ENCODE measurements around the gene IL1RAPL1. TPM values are rescaled to one million over a fixed set of nuclear protein-coding genes. Genes with fewer than 3 reads are reported as not detected.

The IL1RAPL1 gene
- total RNA-seq, 1 experiment from 2014 or later: not detected

DNA sequence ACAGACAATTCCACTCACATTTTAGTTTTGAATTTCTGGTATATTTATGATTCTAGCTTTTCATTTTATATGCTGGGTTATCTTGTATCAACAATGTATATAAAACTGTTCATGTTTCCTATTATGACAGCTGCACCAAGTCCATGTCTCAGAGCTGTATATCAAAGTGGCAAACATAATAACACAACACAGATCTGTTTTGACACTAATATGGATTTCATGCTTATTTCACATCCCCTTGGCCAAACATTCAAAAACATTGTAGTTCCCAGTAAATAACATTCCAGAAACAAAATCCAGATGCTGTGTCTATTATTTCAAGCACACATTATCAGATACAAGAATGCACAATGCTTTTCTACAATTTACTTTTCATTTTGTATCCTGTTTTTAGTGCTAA lies 1247.5 kb downstream of the IL1RAPL1 start:
- Mint-ChIP-seq H3K4me1 (ENCODE audit: low read depth, unreplicated experiment) (no peaks in the 10 kb centered on the region), H3K4me3 (ENCODE audit: low read depth, unreplicated experiment) (no peak overlapping the region), H3K27me3 (ENCODE audit: unreplicated experiment) (no peaks in the 10 kb centered on the region), H3K27ac (ENCODE audit: unreplicated experiment) (no peak overlapping the region), H3K36me3 (ENCODE audit: insufficient read depth, unreplicated experiment) (no peaks in the 10 kb centered on the region), H3K9me3 (ENCODE audit: low read depth, unreplicated experiment) (no peaks in the 10 kb centered on the region)
- intact Hi-C loops (cut with micrococcal nuclease; ENCODE audit: unreplicated experiment): no loop called here
- CTCF ChIA-PET: interaction anchor here (0.7 kb wide), 2 partner anchors 30 to 106 kb away, joined by 3 to 4 read pairs; no protein-coding TSS in a partner anchor
- TF ChIP-seq CTCF (IDR thresholded peaks at IDR 0.05; ENCODE audit: unreplicated experiment): no peak
- no peak for DNase-seq
- no TSS peak for BruUV-seq (replicated peaks)

- H3K9me3 Mint-ChIP-seq (ENCODE audit: low read depth, unreplicated experiment): peaks cover 3% of the 10 kb centered on the region
- intact Hi-C loops (cut with micrococcal nuclease; ENCODE audit: unreplicated experiment): no loop called here
- H3K4me1 Mint-ChIP-seq (ENCODE audit: low read depth, unreplicated experiment): no peaks in the 10 kb centered on the region
- DNase-seq: no peak
- H3K27ac Mint-ChIP-seq (ENCODE audit: unreplicated experiment): no peak overlapping the region
- no peaks in the 10 kb centered on the region for H3K36me3 Mint-ChIP-seq (ENCODE audit: insufficient read depth, unreplicated experiment)
- CTCF ChIA-PET: no interaction called here
- H3K4me3 Mint-ChIP-seq (ENCODE audit: low read depth, unreplicated experiment): no peak overlapping the region
- no TSS peak for BruUV-seq (replicated peaks)
- H3K27me3 Mint-ChIP-seq (ENCODE audit: unreplicated experiment): no peaks in the 10 kb centered on the region
- TF ChIP-seq CTCF (IDR thresholded peaks at IDR 0.05; ENCODE audit: unreplicated experiment): no peak
Observed at GRCh38 chrX:29841750-29842149, 1254.5 kb downstream of the IL1RAPL1 start.

GRCh38 chrX:29842552-29842951 lies 1255.3 kb downstream of the IL1RAPL1 start:
- Mint-ChIP-seq H3K4me1 (ENCODE audit: low read depth, unreplicated experiment) (no peaks in the 10 kb centered on the region), H3K36me3 (ENCODE audit: insufficient read depth, unreplicated experiment) (no peaks in the 10 kb centered on the region), H3K27ac (ENCODE audit: unreplicated experiment) (no peak overlapping the region), H3K9me3 (ENCODE audit: low read depth, unreplicated experiment) (peaks cover 3% of the 10 kb centered on the region), H3K27me3 (ENCODE audit: unreplicated experiment) (no peaks in the 10 kb centered on the region), H3K4me3 (ENCODE audit: low read depth, unreplicated experiment) (no peak overlapping the region)
- BruUV-seq (replicated peaks): no TSS peak
- intact Hi-C loops (cut with micrococcal nuclease; ENCODE audit: unreplicated experiment): no loop called here
- no peak for DNase-seq
- CTCF ChIA-PET: no interaction called here
- TF ChIP-seq CTCF (IDR thresholded peaks at IDR 0.05; ENCODE audit: unreplicated experiment): no peak

DNA sequence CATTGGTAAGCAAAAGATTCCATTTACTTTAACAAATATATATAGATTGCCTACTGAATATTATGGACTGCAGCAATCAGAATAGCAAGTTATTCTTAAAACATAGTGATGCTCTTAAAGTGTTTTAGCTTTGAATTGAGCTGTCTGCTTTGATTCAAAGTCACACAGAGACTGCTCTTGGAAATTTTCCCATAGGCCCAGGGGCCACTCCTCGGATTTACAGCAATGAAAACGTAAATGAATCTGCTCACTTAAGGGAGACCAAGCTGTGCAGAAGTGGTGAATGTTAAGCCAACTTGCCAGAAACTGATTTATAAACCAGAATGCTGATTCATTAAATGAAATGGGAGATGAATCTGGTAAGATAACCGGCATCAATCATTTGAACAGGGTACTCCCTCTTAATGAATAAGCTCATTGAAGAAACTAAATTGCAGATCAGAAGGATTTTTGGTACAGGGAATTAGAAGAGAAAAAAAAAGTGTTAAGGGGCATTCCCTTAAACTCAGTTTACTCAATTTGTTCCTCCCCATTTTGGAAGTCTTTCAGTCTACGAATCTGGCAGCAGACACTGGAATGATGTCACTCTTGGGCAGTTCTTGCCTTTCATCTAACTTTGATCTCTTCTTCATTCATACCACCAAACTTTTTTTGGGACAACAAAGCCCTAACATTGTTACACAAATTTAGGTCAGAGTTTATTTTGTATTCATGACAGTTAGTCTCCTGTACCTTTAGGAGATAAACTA lies 1264.8 kb downstream of the IL1RAPL1 start:
- Mint-ChIP-seq H3K4me3 (ENCODE audit: low read depth, unreplicated experiment) (no peak overlapping the region), H3K27ac (ENCODE audit: unreplicated experiment) (no peak overlapping the region), H3K27me3 (ENCODE audit: unreplicated experiment) (no peaks in the 10 kb centered on the region), H3K4me1 (ENCODE audit: low read depth, unreplicated experiment) (no peaks in the 10 kb centered on the region), H3K9me3 (ENCODE audit: low read depth, unreplicated experiment) (peaks cover 2% of the 10 kb centered on the region), H3K36me3 (ENCODE audit: insufficient read depth, unreplicated experiment) (no peaks in the 10 kb centered on the region)
- CTCF ChIA-PET: no interaction called here
- no peak for TF ChIP-seq CTCF (IDR thresholded peaks at IDR 0.05; ENCODE audit: unreplicated experiment)
- DNase-seq: no peak
- BruUV-seq (replicated peaks): no TSS peak
- intact Hi-C loops (cut with micrococcal nuclease; ENCODE audit: unreplicated experiment): no loop called here
